Measurements from ENCODE around the gene IZUMO1. TPM values are rescaled to one million over a fixed set of nuclear protein-coding genes. Genes with fewer than 3 reads are reported as not detected.

Gene IZUMO1
- total and polyA plus RNA-seq, 9 of the 15 experiments (the other 6 are each of a cell fraction or from before 2014, with no cell fraction given), result 0.14 to 2.1 (median 0.73) TPM

DNA sequence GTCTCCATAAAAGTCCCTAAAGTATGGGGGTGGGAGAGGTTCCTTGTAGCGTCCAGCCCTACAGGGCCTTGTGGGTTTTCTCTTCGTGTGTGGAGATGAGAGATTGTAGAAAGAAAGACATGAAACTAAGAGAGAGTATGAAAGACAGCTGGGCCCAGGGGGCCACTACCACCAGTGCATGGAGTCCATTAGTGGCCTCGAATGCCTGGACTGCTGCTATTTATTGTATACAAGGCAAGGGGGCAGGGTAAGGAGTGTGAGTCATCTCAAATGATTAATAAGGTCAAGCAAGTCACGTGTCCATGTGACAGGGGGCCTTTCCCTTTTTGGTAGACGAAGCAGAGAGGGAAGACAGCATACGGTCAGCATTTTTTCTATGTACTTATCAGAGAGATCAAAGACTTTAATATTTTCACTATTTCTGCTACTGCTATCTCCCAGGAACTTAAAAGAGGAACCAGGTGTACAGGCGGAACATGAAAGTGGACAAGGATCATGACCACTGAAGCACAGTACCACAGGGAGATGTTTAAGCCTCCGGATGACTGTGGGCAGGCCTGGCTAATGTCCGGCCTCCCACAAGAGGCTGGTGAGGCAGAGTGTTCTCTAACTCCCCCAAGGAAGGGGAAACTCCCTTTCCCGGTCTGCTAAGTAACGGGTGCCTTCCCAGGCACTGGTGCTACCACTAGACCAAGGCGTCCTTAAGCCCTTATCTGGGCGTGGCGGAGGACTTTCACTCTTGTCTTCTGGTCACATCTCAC lies 34.1 kb upstream of the IZUMO1 start (continued):
- TF ChIP-seq NELFE (IDR thresholded peaks at IDR 0.05; ENCODE audit: insufficient read depth, insufficient read length) (no peak), ZNF134 (CRISPR knock-in tag; conservative IDR thresholded peaks at IDR 0.05) (no peak), TRIM28 (IDR thresholded peaks at IDR 0.05) (no peak), KLF1 (tag; IDR thresholded peaks at IDR 0.05) (peak; percentile 73; the same call in 1 of the 2 replicates), MAFG (tag; conservative IDR thresholded peaks at IDR 0.05) (peak; percentile 74), MEF2A (IDR thresholded peaks at IDR 0.05; ENCODE audit: control insufficient read depth, low read depth, low read length) (no peak), POLR2AphosphoS2 (IDR thresholded peaks at IDR 0.05; ENCODE audit: low read length) (no peak), ZNF354B (CRISPR knock-in tag; IDR thresholded peaks at IDR 0.05) (no peak), HNRNPUL1 (IDR thresholded peaks at IDR 0.05; ENCODE audit: low read length) (no peak), LARP7 (IDR thresholded peaks at IDR 0.05) (no peak), MTA3 (IDR thresholded peaks at IDR 0.05; ENCODE audit: borderline replicate concordance) (peak; percentile 50; the same call in 1 of the 2 replicates), ZNF146 (CRISPR knock-in tag; IDR thresholded peaks at IDR 0.05; ENCODE audit: unreplicated experiment) (no peak), FIP1L1 (IDR thresholded peaks at IDR 0.05; ENCODE audit: low read depth, low read length, poor library complexity, severe bottlenecking) (no peak), ZNF76 (CRISPR knock-in tag; IDR thresholded peaks at IDR 0.05; ENCODE audit: borderline replicate concordance) (no peak), NUFIP1 (IDR thresholded peaks at IDR 0.05; ENCODE audit: partially characterized antibody) (no peak), ZNF785 (CRISPR knock-in tag; IDR thresholded peaks at IDR 0.05) (no peak), CBFA2T2 (conservative IDR thresholded peaks at IDR 0.05) (peak; percentile 81), SAFB2 (IDR thresholded peaks at IDR 0.05; ENCODE audit: borderline replicate concordance, low read depth, low read length, severe bottlenecking) (no peak)
- TF ChIP-seq, protein P1, sequence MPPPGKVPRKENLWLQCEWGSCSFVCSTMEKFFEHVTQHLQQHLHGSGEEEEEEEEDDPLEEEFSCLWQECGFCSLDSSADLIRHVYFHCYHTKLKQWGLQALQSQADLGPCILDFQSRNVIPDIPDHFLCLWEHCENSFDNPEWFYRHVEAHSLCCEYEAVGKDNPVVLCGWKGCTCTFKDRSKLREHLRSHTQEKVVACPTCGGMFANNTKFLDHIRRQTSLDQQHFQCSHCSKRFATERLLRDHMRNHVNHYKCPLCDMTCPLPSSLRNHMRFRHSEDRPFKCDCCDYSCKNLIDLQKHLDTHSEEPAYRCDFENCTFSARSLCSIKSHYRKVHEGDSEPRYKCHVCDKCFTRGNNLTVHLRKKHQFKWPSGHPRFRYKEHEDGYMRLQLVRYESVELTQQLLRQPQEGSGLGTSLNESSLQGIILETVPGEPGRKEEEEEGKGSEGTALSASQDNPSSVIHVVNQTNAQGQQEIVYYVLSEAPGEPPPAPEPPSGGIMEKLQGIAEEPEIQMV (tag; conservative IDR thresholded peaks at IDR 0.05; ENCODE audit: low read depth), result no peak
- TF ChIP-seq, protein P2, sequence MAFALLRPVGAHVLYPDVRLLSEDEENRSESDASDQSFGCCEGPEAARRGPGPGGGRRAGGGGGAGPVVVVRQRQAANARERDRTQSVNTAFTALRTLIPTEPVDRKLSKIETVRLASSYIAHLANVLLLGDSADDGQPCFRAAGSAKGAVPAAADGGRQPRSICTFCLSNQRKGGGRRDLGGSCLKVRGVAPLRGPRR (CRISPR knock-in tag; IDR thresholded peaks at IDR 0.05), result no peak
- TF ChIP-seq, protein P3, sequence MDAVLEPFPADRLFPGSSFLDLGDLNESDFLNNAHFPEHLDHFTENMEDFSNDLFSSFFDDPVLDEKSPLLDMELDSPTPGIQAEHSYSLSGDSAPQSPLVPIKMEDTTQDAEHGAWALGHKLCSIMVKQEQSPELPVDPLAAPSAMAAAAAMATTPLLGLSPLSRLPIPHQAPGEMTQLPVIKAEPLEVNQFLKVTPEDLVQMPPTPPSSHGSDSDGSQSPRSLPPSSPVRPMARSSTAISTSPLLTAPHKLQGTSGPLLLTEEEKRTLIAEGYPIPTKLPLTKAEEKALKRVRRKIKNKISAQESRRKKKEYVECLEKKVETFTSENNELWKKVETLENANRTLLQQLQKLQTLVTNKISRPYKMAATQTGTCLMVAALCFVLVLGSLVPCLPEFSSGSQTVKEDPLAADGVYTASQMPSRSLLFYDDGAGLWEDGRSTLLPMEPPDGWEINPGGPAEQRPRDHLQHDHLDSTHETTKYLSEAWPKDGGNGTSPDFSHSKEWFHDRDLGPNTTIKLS (IDR thresholded peaks at IDR 0.05; ENCODE audit: borderline replicate concordance, low read depth), result 0 out of 2 replicates have a peak, but pooled peaks have one; percentile 18
- TF ChIP-seq, protein P4, sequence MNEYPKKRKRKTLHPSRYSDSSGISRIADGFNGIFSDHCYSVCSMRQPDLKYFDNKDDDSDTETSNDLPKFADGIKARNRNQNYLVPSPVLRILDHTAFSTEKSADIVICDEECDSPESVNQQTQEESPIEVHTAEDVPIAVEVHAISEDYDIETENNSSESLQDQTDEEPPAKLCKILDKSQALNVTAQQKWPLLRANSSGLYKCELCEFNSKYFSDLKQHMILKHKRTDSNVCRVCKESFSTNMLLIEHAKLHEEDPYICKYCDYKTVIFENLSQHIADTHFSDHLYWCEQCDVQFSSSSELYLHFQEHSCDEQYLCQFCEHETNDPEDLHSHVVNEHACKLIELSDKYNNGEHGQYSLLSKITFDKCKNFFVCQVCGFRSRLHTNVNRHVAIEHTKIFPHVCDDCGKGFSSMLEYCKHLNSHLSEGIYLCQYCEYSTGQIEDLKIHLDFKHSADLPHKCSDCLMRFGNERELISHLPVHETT (CRISPR knock-in tag; conservative IDR thresholded peaks at IDR 0.05 in 1 of 2, IDR thresholded peaks at IDR 0.05 in 1 of 2), result 0 out of 4 replicates have a peak, but pooled peaks of 1 of the 2 experiments have one; percentile 30
